ENCODE data around the gene FRY.

Gene FRY

DNA sequence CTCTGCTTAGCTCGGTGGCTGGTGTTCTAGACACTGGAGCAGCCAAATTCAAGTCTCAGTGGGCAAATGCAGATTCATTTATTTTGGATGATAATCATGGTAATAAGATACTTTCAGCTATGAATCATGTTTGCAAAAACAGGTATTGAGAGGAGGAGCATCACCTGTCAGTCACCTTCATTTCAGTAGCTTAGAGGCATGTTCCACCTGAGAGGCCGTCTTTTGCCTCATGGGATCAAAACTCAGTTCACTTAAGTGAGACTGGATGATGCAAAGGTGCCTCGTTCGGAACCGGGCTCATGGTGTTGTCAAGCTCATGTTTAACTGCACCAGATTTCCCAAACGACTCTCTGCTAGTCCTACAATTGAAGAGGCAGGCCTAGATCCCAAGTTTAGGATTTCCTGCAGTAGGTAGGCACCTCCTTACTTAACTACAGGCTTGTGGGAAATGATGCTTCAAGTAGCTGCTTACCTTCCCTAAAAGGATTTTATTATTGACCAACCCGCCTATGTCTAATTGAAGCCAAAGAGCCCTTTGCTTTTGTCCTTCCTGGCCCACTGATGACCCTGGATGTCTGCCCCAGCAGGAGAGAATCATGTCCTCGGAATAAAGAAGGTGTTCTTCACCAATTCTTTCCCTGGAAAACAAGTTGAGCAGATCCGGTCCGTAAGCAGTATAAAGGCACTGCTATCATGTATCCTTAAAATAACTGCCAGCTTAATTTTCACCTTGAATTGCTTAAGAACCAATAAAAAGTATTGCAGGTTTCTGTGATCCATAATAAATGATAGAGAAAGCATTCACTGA, 223.5 kb downstream of the FRY start:
- TF ChIP-seq FOXP2 (optimal IDR thresholded peaks at IDR 0.05; ENCODE audit: control extremely low read depth, extremely low read length, insufficient read depth) (no peak), EZH2 (IDR thresholded peaks at IDR 0.05) (no peak), POLR2AphosphoS5 (IDR thresholded peaks at IDR 0.05; ENCODE audit: borderline replicate concordance, low read depth, low read length) (no peak)
- no peak for DNase-seq (ENCODE audit: low read depth, low spot score)
- H3K36me3 ChIP-seq (ENCODE audit: insufficient read depth, low read length) = no peaks in the 10 kb centered on the region
- H3K9ac ChIP-seq (ENCODE audit: insufficient read length) = no peak overlapping the region
- H3K4me3 ChIP-seq = no peak overlapping the region
- no peaks in the 10 kb centered on the region for H3K9me3 ChIP-seq (ENCODE audit: low read depth, low read length)
- no peak overlapping the region for H3K27ac ChIP-seq

DNA sequence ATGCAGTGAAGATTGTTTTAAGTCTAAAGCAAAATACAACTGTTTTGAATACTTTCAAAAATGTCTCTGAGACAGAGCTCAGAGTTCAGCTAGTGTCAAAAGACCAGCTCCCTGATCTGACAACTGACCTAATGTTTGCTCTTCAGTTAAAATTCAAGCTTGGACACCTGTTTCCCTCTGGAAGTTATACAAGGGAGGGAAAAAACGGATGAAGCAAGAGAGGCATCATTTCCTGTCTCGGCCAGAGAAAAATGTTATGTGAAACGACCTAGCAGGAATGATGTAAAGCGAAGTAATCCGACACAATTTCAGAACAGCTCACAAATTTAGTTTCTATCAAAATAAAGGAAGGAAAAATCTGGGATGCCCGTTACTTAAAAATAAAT, 224.1 kb downstream of the FRY start:
- no peak for TF ChIP-seq EZH2 (IDR thresholded peaks at IDR 0.05)
- no peak for TF ChIP-seq POLR2AphosphoS5 (IDR thresholded peaks at IDR 0.05; ENCODE audit: borderline replicate concordance, low read depth, low read length)
- TF ChIP-seq FOXP2 (optimal IDR thresholded peaks at IDR 0.05; ENCODE audit: control extremely low read depth, extremely low read length, insufficient read depth) = no peak
- no peak overlapping the region for H3K27ac ChIP-seq
- H3K4me3 ChIP-seq = no peak overlapping the region
- no peaks in the 10 kb centered on the region for H3K36me3 ChIP-seq (ENCODE audit: insufficient read depth, low read length)
- DNase-seq (ENCODE audit: low read depth, low spot score) = no peak
- H3K9me3 ChIP-seq (ENCODE audit: low read depth, low read length) = no peaks in the 10 kb centered on the region
- no peak overlapping the region for H3K9ac ChIP-seq (ENCODE audit: insufficient read length)

DNA sequence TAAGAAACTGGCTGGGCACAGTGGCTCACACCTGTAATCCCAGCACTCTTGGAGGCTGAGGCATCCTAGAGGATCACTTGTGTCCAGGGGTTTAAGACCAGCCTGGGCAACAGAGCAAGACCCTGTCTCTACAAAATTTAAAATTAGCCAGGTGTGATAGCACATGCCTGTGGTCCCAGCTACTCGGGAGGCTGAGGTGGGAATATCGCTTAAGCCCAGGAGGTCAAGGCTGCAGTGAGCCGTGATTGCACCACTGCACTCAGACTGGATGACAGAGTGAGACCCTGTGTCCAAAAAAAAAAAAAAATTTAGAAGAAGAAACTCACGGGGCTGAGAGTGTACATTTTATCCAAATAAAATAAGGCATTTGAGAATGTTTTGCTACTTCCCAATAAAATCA, 224.7 kb downstream of the FRY start:
- no peak for DNase-seq (ENCODE audit: low read depth, low spot score)

DNA sequence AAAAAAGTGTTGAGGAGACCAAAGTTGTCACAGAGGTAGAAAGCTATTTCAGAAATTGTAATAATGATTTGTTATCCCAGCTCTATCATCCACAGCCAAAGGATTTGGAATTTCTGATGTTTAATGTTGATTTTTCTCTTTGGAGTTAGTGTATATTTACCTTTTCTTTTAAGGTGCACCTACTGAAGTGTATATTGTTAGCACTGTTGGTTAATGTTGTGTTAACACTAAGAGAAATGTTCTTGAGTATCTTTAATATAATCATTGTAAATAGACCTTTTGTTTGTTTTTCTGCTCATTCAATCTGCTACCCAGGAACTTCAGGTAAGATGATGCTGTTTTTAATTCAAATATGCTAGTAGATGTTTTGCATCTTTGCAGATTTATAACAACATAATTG, 226.1 kb downstream of the FRY start:
- Histone ChIP-seq H3K9me3 (ENCODE audit: low read depth, low read length) (no peaks in the 10 kb centered on the region), H3K27ac (no peak overlapping the region), H3K9ac (ENCODE audit: insufficient read length) (no peak overlapping the region), H3K36me3 (ENCODE audit: insufficient read depth, low read length) (no peaks in the 10 kb centered on the region), H3K4me3 (no peak overlapping the region)
- no peak for DNase-seq (ENCODE audit: low read depth, low spot score)
- TF ChIP-seq FOXP2 (optimal IDR thresholded peaks at IDR 0.05; ENCODE audit: control extremely low read depth, extremely low read length, insufficient read depth) (no peak), POLR2AphosphoS5 (IDR thresholded peaks at IDR 0.05; ENCODE audit: borderline replicate concordance, low read depth, low read length) (no peak), EZH2 (IDR thresholded peaks at IDR 0.05) (no peak)

More for the DNA sequence above, 224.7 kb downstream of the FRY start:
- TF ChIP-seq POLR2AphosphoS5 (IDR thresholded peaks at IDR 0.05; ENCODE audit: borderline replicate concordance, low read depth, low read length) (no peak), FOXP2 (optimal IDR thresholded peaks at IDR 0.05; ENCODE audit: control extremely low read depth, extremely low read length, insufficient read depth) (no peak), EZH2 (IDR thresholded peaks at IDR 0.05) (no peak)
- no peak overlapping the region for H3K9ac ChIP-seq (ENCODE audit: insufficient read length)
- H3K36me3 ChIP-seq (ENCODE audit: insufficient read depth, low read length) = no peaks in the 10 kb centered on the region
- H3K27ac ChIP-seq = no peak overlapping the region
- no peaks in the 10 kb centered on the region for H3K9me3 ChIP-seq (ENCODE audit: low read depth, low read length)
- no peak overlapping the region for H3K4me3 ChIP-seq

DNA sequence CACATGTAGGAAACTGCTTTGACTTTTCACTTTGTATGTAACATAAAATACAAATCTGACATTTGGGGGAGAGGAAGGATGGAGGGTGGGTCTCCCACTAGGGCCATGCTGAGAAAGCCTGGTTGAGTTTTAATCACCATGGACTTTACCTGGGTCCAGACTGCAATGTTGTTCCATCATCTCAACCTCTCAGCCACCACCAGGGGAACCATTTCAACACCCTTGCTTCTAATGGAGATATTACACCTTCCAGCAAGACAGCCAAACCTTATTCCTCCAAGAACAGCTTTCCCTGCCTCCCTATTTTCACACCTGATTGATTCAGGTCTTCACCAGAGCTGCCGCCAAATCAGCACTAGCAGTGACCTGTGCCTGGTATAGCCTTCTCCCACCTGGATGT, 227.5 kb downstream of the FRY start:
- Histone ChIP-seq H3K4me3 (no peak overlapping the region), H3K36me3 (ENCODE audit: insufficient read depth, low read length) (no peaks in the 10 kb centered on the region), H3K9ac (ENCODE audit: insufficient read length) (no peak overlapping the region), H3K9me3 (ENCODE audit: low read depth, low read length) (no peaks in the 10 kb centered on the region), H3K27ac (no peak overlapping the region)
- no peak for TF ChIP-seq POLR2AphosphoS5 (IDR thresholded peaks at IDR 0.05; ENCODE audit: borderline replicate concordance, low read depth, low read length)
- no peak for DNase-seq (ENCODE audit: low read depth, low spot score)

DNA sequence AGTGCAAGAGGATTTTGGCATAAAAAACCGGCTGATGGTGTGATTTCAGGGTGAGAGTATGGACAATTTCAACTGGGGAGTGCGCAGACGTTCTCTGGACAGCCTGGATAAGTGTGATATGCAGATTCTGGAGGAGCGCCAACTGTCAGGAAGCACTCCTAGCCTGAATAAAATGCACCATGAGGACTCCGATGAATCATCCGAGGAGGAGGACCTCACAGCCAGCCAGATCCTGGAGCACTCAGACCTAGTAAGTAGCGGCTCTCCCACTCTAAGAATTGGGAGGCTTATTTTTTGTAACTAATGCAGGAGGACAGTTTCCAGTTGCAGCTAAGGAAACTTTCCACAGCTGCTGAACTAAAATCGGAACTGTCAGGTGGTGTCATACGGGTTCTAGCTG, 230.0 kb downstream of the FRY start:
- TF ChIP-seq EZH2 (IDR thresholded peaks at IDR 0.05) (no peak), POLR2AphosphoS5 (IDR thresholded peaks at IDR 0.05; ENCODE audit: borderline replicate concordance, low read depth, low read length) (no peak), FOXP2 (optimal IDR thresholded peaks at IDR 0.05; ENCODE audit: control extremely low read depth, extremely low read length, insufficient read depth) (no peak)
- Histone ChIP-seq H3K4me3 (no peak overlapping the region), H3K27ac (no peak overlapping the region), H3K9me3 (ENCODE audit: low read depth, low read length) (no peaks in the 10 kb centered on the region), H3K36me3 (ENCODE audit: insufficient read depth, low read length) (no peaks in the 10 kb centered on the region), H3K9ac (ENCODE audit: insufficient read length) (no peak overlapping the region)
- no peak for DNase-seq (ENCODE audit: low read depth, low spot score)

DNA sequence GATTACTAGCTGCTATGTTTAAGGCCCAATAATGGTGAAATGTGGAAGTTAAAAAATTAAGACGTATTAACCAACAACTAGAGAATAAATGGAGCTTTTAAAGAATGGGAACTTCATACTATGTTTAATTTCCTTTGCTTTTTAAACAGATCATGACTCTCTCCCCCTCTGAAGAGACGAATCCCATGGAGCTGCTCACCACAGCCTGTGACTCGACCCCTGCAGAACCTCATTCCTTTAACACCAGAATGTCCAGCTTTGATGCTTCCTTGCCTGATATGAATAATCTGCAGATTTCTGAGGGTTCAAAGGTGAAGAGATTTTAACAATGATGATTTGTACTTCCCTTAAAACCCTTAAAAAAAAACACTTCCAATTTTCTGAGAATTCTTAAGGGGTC, 230.6 kb downstream of the FRY start:
- H3K27ac ChIP-seq = no peak overlapping the region
- no peaks in the 10 kb centered on the region for H3K36me3 ChIP-seq (ENCODE audit: insufficient read depth, low read length)
- no peak for DNase-seq (ENCODE audit: low read depth, low spot score)
- no peak overlapping the region for H3K4me3 ChIP-seq
- no peak for TF ChIP-seq FOXP2 (optimal IDR thresholded peaks at IDR 0.05; ENCODE audit: control extremely low read depth, extremely low read length, insufficient read depth)
- TF ChIP-seq EZH2 (IDR thresholded peaks at IDR 0.05) = no peak
- TF ChIP-seq POLR2AphosphoS5 (IDR thresholded peaks at IDR 0.05; ENCODE audit: borderline replicate concordance, low read depth, low read length) = no peak
- no peak overlapping the region for H3K9ac ChIP-seq (ENCODE audit: insufficient read length)
- no peaks in the 10 kb centered on the region for H3K9me3 ChIP-seq (ENCODE audit: low read depth, low read length)

DNA sequence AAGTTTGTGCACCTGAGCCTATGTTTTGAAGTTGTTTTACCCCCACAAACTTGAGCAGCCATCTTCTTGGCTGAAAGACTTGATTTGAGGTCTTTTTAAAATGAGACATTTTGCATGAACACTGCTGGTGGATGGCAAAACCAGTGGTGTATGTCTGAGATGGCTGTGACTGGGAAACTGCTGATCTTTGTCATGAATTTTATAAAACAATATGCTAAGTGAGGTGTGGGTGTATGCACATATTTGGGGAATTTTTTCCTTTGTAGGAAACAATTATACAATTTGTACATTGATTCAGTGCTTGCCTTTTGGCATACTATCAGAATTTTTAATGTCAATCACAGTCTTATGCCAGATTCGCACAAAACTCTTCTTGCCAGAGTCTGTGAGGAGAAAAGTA, 231.0 kb downstream of the FRY start:
- TF ChIP-seq FOXP2 (optimal IDR thresholded peaks at IDR 0.05; ENCODE audit: control extremely low read depth, extremely low read length, insufficient read depth) (no peak), POLR2AphosphoS5 (IDR thresholded peaks at IDR 0.05; ENCODE audit: borderline replicate concordance, low read depth, low read length) (no peak), EZH2 (IDR thresholded peaks at IDR 0.05) (no peak)

DNA sequence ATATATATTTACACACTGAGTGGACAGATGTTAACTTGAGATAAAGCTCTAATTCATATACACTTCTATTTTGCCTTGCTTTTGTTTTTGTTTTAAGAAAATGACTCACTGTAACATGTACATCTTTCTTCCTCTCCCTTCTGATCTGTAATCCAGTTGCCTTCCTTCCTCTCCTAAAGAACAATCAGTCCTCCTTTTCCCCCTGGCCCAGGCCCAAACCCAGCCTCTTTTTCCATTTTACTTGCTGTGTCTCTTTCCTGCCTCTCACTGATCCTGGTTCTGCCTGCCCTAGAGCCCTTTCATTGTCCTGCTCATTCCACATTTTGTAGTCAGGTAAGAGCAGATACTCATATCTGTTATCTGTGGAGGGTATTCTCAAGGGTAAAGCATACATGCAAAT, 232.8 kb downstream of the FRY start:
- no peak for DNase-seq (ENCODE audit: low read depth, low spot score)
- H3K36me3 ChIP-seq (ENCODE audit: insufficient read depth, low read length) = no peaks in the 10 kb centered on the region
- no peak overlapping the region for H3K27ac ChIP-seq
- TF ChIP-seq POLR2AphosphoS5 (IDR thresholded peaks at IDR 0.05; ENCODE audit: borderline replicate concordance, low read depth, low read length) = no peak
- TF ChIP-seq FOXP2 (optimal IDR thresholded peaks at IDR 0.05; ENCODE audit: control extremely low read depth, extremely low read length, insufficient read depth) = no peak
- TF ChIP-seq EZH2 (IDR thresholded peaks at IDR 0.05) = no peak
- no peaks in the 10 kb centered on the region for H3K9me3 ChIP-seq (ENCODE audit: low read depth, low read length)
- H3K9ac ChIP-seq (ENCODE audit: insufficient read length) = no peak overlapping the region
- H3K4me3 ChIP-seq = no peak overlapping the region

More for the DNA sequence above, 231.0 kb downstream of the FRY start:
- H3K9me3 ChIP-seq (ENCODE audit: low read depth, low read length) = no peaks in the 10 kb centered on the region
- no peak for DNase-seq (ENCODE audit: low read depth, low spot score)
- H3K4me3 ChIP-seq = no peak overlapping the region
- no peaks in the 10 kb centered on the region for H3K36me3 ChIP-seq (ENCODE audit: insufficient read depth, low read length)
- no peak overlapping the region for H3K27ac ChIP-seq
- H3K9ac ChIP-seq (ENCODE audit: insufficient read length) = no peak overlapping the region
